Measurements from ENCODE around the gene SEC14L1. TPM values are rescaled to one million over a fixed set of nuclear protein-coding genes. Genes with fewer than 3 reads are reported as not detected.

Gene SEC14L1
- total and polyA plus RNA-seq, 4 donors: 17.0 to 52.0 (median 26.8) TPM

DNA sequence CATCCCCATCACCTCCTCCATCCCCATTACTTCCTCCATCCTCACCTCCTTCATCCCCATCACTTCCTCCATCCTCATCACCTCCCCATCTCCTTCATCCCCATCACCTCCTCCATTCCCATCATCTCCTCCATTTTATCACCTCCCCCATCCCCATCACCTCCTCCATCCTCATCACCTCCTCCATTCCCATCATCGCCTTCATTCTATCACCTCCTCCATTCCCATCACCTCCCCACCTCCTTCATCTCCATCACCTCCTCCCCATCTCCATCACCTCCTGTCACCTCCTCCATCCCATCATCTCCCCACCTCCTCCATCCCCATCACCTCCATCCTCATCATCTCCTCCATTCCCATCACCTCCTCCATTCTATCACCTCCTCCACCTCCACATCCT, 116.4 kb downstream of the SEC14L1 start (continued):
- TF ChIP-seq, protein P1, sequence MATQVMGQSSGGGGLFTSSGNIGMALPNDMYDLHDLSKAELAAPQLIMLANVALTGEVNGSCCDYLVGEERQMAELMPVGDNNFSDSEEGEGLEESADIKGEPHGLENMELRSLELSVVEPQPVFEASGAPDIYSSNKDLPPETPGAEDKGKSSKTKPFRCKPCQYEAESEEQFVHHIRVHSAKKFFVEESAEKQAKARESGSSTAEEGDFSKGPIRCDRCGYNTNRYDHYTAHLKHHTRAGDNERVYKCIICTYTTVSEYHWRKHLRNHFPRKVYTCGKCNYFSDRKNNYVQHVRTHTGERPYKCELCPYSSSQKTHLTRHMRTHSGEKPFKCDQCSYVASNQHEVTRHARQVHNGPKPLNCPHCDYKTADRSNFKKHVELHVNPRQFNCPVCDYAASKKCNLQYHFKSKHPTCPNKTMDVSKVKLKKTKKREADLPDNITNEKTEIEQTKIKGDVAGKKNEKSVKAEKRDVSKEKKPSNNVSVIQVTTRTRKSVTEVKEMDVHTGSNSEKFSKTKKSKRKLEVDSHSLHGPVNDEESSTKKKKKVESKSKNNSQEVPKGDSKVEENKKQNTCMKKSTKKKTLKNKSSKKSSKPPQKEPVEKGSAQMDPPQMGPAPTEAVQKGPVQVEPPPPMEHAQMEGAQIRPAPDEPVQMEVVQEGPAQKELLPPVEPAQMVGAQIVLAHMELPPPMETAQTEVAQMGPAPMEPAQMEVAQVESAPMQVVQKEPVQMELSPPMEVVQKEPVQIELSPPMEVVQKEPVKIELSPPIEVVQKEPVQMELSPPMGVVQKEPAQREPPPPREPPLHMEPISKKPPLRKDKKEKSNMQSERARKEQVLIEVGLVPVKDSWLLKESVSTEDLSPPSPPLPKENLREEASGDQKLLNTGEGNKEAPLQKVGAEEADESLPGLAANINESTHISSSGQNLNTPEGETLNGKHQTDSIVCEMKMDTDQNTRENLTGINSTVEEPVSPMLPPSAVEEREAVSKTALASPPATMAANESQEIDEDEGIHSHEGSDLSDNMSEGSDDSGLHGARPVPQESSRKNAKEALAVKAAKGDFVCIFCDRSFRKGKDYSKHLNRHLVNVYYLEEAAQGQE (IDR thresholded peaks at IDR 0.05): no peak
- TF ChIP-seq HNF4A (conservative IDR thresholded peaks at IDR 0.05): no peak
- TF ChIP-seq, protein P2, sequence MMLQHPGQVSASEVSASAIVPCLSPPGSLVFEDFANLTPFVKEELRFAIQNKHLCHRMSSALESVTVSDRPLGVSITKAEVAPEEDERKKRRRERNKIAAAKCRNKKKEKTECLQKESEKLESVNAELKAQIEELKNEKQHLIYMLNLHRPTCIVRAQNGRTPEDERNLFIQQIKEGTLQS (IDR thresholded peaks at IDR 0.05): no peak

DNA sequence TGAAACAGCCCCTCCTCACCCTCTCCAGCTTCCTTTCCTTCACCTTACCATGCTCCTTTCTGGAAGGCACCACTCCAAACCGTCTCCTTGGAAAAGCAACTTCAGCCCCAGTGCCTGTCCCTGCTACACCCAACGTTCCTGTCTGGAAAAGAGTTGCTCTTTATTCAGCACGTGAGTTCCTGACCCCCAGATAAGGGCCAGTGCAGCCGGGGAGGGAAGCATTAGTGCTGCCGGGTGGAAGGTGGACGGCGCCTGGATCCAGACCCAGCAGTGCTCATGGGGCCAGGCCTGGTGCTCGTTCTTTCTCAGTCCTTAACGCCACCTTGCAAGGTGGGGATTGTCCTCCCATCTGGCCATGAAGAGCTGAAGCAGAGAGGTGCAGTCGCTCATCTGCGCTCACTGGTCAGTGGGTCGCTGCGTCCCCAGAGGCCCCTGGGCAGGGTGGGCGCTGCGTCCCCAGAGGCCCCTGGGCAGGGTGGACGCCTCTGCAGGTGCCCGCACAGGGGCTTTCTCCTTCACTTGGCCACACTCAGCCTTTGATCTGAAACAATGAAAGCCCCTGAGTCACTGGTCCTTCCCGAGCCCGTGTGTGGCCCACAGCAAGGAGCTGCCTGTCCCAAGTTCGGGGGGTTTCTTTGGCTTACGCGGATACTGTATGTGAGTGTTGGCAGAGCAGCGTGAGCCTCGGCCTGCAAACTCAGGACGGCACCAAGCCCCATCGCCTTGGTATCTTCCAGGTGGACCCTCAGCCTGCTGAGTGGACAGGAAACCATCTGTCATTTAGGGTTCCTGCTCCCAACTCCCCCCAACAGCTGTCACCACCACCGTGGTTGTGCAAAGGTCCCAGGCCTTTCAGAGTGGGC, 117.1 kb downstream of the SEC14L1 start:
- TF ChIP-seq FOXA1 (IDR thresholded peaks at IDR 0.05): no peak
- no peak for TF ChIP-seq NR2F2 (IDR thresholded peaks at IDR 0.05)
- no peak for TF ChIP-seq YY1 (IDR thresholded peaks at IDR 0.05)
- TF ChIP-seq SP1 (IDR thresholded peaks at IDR 0.05): no peak
- TF ChIP-seq JUND (IDR thresholded peaks at IDR 0.05): no peak
- Histone ChIP-seq H3K9me3 (ENCODE audit: control insufficient read depth in 4 of 4, low read length in 3 of 4) (no peaks in the 10 kb centered on the region), H3K27me3 (ENCODE audit: control insufficient read depth in 4 of 4, insufficient read depth in 4 of 4, low read length in 3 of 4) (no peaks in the 10 kb centered on the region), H3K9ac (ENCODE audit: low read depth in 1 of 2, low read length in 2 of 2) (no peak overlapping the region), H3K4me3 (ENCODE audit: low read depth in 1 of 3, low read length in 3 of 3) (no peak overlapping the region), H3K4me1 (ENCODE audit: control insufficient read depth in 4 of 4, insufficient read depth in 4 of 4, low read length in 3 of 4) (no peaks in the 10 kb centered on the region), H3K36me3 (ENCODE audit: control insufficient read depth in 4 of 4, insufficient read depth in 3 of 4, low read depth in 1 of 4, low read length in 3 of 4) (no peaks in the 10 kb centered on the region), H3K27ac (ENCODE audit: low read depth in 1 of 2, low read length in 2 of 2) (no peak overlapping the region)
- no peak for DNase-seq (ENCODE audit: low spot score)
- 81% methylated on average over 27 of the region's 27 CpGs for WGBS

DNA sequence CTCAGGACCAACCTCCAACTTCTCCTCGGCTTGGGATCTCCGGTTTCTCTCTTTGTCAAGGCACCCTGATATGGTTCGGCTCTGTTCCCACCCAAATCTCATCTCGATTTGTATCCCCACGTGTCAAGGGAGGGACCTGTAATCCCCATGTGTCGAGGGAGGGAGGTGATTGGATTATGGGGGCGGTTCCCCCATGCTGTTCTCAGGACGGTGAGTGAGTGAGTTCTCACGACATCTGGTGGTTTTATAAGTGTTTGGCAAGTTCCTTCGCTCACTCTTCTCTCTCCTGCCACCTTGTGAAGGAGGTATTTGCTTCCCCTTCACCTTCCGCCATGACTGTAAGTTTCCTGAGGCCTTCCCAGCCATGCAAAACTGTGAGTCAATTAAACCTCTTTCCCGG, 117.9 kb downstream of the SEC14L1 start:
- no peak for DNase-seq (ENCODE audit: low spot score)
- 87% methylated on average over 12 of the region's 12 CpGs for WGBS
- TF ChIP-seq HNF4A (conservative IDR thresholded peaks at IDR 0.05) (no peak), FOXA2 (IDR thresholded peaks at IDR 0.05) (no peak), FOXA1 (IDR thresholded peaks at IDR 0.05) (no peak), JUND (IDR thresholded peaks at IDR 0.05) (no peak), RXRA (IDR thresholded peaks at IDR 0.05) (no peak), NR2F2 (IDR thresholded peaks at IDR 0.05) (no peak), SP1 (IDR thresholded peaks at IDR 0.05) (no peak), HNF4G (IDR thresholded peaks at IDR 0.05) (no peak), YY1 (IDR thresholded peaks at IDR 0.05) (no peak), EGR1 (IDR thresholded peaks at IDR 0.05; ENCODE audit: low read depth in 2 of 2) (no peak), RAD21 (IDR thresholded peaks at IDR 0.05) (no peak), TAF1 (conservative IDR thresholded peaks at IDR 0.05) (no peak)
- TF ChIP-seq, protein P1 (IDR thresholded peaks at IDR 0.05): no peak
- TF ChIP-seq, protein P3, sequence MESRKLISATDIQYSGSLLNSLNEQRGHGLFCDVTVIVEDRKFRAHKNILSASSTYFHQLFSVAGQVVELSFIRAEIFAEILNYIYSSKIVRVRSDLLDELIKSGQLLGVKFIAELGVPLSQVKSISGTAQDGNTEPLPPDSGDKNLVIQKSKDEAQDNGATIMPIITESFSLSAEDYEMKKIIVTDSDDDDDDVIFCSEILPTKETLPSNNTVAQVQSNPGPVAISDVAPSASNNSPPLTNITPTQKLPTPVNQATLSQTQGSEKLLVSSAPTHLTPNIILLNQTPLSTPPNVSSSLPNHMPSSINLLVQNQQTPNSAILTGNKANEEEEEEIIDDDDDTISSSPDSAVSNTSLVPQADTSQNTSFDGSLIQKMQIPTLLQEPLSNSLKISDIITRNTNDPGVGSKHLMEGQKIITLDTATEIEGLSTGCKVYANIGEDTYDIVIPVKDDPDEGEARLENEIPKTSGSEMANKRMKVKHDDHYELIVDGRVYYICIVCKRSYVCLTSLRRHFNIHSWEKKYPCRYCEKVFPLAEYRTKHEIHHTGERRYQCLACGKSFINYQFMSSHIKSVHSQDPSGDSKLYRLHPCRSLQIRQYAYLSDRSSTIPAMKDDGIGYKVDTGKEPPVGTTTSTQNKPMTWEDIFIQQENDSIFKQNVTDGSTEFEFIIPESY (IDR thresholded peaks at IDR 0.05): no peak
- TF ChIP-seq, protein P4, sequence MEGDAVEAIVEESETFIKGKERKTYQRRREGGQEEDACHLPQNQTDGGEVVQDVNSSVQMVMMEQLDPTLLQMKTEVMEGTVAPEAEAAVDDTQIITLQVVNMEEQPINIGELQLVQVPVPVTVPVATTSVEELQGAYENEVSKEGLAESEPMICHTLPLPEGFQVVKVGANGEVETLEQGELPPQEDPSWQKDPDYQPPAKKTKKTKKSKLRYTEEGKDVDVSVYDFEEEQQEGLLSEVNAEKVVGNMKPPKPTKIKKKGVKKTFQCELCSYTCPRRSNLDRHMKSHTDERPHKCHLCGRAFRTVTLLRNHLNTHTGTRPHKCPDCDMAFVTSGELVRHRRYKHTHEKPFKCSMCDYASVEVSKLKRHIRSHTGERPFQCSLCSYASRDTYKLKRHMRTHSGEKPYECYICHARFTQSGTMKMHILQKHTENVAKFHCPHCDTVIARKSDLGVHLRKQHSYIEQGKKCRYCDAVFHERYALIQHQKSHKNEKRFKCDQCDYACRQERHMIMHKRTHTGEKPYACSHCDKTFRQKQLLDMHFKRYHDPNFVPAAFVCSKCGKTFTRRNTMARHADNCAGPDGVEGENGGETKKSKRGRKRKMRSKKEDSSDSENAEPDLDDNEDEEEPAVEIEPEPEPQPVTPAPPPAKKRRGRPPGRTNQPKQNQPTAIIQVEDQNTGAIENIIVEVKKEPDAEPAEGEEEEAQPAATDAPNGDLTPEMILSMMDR (IDR thresholded peaks at IDR 0.05; ENCODE audit: low read depth, low read length, missing input control): no peak
- TF ChIP-seq, protein P2 (IDR thresholded peaks at IDR 0.05): no peak
- TF ChIP-seq, protein P5, sequence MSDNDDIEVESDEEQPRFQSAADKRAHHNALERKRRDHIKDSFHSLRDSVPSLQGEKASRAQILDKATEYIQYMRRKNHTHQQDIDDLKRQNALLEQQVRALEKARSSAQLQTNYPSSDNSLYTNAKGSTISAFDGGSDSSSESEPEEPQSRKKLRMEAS (IDR thresholded peaks at IDR 0.05): no peak

More for the DNA sequence above, 117.9 kb downstream of the SEC14L1 start:
- Histone ChIP-seq H3K4me3 (ENCODE audit: low read depth in 1 of 3, low read length in 3 of 3) (no peak overlapping the region), H3K4me1 (ENCODE audit: control insufficient read depth in 4 of 4, insufficient read depth in 4 of 4, low read length in 3 of 4) (no peaks in the 10 kb centered on the region), H3K27ac (ENCODE audit: low read depth in 1 of 2, low read length in 2 of 2) (no peak overlapping the region), H3K36me3 (ENCODE audit: control insufficient read depth in 4 of 4, insufficient read depth in 3 of 4, low read depth in 1 of 4, low read length in 3 of 4) (no peaks in the 10 kb centered on the region), H3K9ac (ENCODE audit: low read depth in 1 of 2, low read length in 2 of 2) (no peak overlapping the region), H3K27me3 (ENCODE audit: control insufficient read depth in 4 of 4, insufficient read depth in 4 of 4, low read length in 3 of 4) (no peaks in the 10 kb centered on the region), H3K9me3 (ENCODE audit: control insufficient read depth in 4 of 4, low read length in 3 of 4) (no peaks in the 10 kb centered on the region)
